WTC11 (cell line): ENCODE measurements around the gene OLFM4.

Experiments
- CREM ChIP-seq: sonication (generic); formaldehyde crosslinking; IDR thresholded peaks from 2 replicates; pipeline ENCODE4 v1.8.1; 2022; ENCODE audit warnings: mild to moderate bottlenecking, missing genetic modification reagents, moderate library complexity
- ESRRA ChIP-seq: sonication (generic); formaldehyde crosslinking; IDR thresholded peaks from 2 replicates; pipeline ENCODE4 v1.8.1; 2022; ENCODE audit warnings: mild to moderate bottlenecking, missing genetic modification reagents, borderline replicate concordance
- ETV6 ChIP-seq: sonication (generic); formaldehyde crosslinking; IDR thresholded peaks from 2 replicates; pipeline ENCODE4 v1.8.1; 2022; ENCODE audit warnings: mild to moderate bottlenecking, missing genetic modification reagents
- FOXJ3 ChIP-seq: sonication (generic); formaldehyde crosslinking; IDR thresholded peaks from 2 replicates; pipeline ENCODE4 v1.9.0; 2021; ENCODE audit warnings: missing genetic modification reagents, mild to moderate bottlenecking, borderline replicate concordance
- MYBL2 ChIP-seq: sonication (generic); formaldehyde crosslinking; IDR thresholded peaks from 2 replicates; pipeline ENCODE4 v1.8.1; 2023; ENCODE audit warnings: mild to moderate bottlenecking, moderate library complexity, missing genetic modification reagents
- SP1 ChIP-seq: sonication (generic); formaldehyde crosslinking; conservative IDR thresholded peaks from 2 replicates; pipeline ENCODE4 v1.8.1; 2022; ENCODE audit warnings: missing genetic modification reagents
- TF ChIP-seq, protein P1 (sequence below): fragments of 200-600 bp; IDR thresholded peaks from 2 replicates; pipeline ENCODE4 v1.8.0; 2022; ENCODE audit warnings: antibody characterized with exemption
- TF ChIP-seq, protein P2 (sequence below): sonication (generic); formaldehyde crosslinking; IDR thresholded peaks from 2 replicates; pipeline ENCODE4 v1.8.0; 2023; ENCODE audit warnings: mild to moderate bottlenecking, missing genetic modification reagents
- TF ChIP-seq, protein P3 (sequence below): sonication (generic); formaldehyde crosslinking; IDR thresholded peaks from 2 replicates; pipeline ENCODE4 v1.8.1; 2023; ENCODE audit warnings: mild to moderate bottlenecking, missing genetic modification reagents, borderline replicate concordance
- TF ChIP-seq, protein P4 (sequence below): sonication (generic); formaldehyde crosslinking; IDR thresholded peaks from 2 replicates; pipeline ENCODE4 v1.8.1; 2023; ENCODE audit warnings: mild to moderate bottlenecking, missing genetic modification reagents, moderate library complexity
- TF ChIP-seq, protein P5 (sequence below): sonication (generic); formaldehyde crosslinking; IDR thresholded peaks from 2 replicates; pipeline ENCODE4 v1.8.0; 2022; ENCODE audit warnings: mild to moderate bottlenecking, missing genetic modification reagents
- TF ChIP-seq, protein P6 (sequence below): sonication (generic); formaldehyde crosslinking; IDR thresholded peaks from 2 replicates; pipeline ENCODE4 v1.8.1; 2023; ENCODE audit warnings: mild to moderate bottlenecking, missing genetic modification reagents

DNA sequence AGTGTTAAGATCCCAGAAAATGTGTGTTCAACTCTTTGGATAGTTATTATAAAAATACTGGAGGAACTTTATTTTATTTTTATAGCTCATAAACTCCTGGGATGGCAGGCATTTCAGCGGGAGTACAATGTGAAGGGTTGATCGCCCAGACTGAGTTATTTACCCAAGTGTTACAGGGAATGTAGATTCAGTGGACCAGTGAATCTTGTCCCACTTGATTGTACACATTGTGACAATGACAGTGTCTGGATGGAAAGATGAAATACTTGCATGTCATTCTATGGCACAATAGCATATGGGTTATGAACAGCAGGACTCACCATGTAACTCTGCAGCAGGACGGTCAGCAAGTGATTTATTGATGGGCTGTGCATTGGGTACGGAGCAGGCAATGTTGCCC is 20.3 kb downstream of the OLFM4 start:
- TF ChIP-seq, protein P1, sequence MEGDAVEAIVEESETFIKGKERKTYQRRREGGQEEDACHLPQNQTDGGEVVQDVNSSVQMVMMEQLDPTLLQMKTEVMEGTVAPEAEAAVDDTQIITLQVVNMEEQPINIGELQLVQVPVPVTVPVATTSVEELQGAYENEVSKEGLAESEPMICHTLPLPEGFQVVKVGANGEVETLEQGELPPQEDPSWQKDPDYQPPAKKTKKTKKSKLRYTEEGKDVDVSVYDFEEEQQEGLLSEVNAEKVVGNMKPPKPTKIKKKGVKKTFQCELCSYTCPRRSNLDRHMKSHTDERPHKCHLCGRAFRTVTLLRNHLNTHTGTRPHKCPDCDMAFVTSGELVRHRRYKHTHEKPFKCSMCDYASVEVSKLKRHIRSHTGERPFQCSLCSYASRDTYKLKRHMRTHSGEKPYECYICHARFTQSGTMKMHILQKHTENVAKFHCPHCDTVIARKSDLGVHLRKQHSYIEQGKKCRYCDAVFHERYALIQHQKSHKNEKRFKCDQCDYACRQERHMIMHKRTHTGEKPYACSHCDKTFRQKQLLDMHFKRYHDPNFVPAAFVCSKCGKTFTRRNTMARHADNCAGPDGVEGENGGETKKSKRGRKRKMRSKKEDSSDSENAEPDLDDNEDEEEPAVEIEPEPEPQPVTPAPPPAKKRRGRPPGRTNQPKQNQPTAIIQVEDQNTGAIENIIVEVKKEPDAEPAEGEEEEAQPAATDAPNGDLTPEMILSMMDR = no peak
- TF ChIP-seq ESRRA = no peak
- TF ChIP-seq, protein P2, sequence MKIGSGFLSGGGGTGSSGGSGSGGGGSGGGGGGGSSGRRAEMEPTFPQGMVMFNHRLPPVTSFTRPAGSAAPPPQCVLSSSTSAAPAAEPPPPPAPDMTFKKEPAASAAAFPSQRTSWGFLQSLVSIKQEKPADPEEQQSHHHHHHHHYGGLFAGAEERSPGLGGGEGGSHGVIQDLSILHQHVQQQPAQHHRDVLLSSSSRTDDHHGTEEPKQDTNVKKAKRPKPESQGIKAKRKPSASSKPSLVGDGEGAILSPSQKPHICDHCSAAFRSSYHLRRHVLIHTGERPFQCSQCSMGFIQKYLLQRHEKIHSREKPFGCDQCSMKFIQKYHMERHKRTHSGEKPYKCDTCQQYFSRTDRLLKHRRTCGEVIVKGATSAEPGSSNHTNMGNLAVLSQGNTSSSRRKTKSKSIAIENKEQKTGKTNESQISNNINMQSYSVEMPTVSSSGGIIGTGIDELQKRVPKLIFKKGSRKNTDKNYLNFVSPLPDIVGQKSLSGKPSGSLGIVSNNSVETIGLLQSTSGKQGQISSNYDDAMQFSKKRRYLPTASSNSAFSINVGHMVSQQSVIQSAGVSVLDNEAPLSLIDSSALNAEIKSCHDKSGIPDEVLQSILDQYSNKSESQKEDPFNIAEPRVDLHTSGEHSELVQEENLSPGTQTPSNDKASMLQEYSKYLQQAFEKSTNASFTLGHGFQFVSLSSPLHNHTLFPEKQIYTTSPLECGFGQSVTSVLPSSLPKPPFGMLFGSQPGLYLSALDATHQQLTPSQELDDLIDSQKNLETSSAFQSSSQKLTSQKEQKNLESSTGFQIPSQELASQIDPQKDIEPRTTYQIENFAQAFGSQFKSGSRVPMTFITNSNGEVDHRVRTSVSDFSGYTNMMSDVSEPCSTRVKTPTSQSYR (CRISPR knock-in tag) = no peak
- TF ChIP-seq, protein P3, sequence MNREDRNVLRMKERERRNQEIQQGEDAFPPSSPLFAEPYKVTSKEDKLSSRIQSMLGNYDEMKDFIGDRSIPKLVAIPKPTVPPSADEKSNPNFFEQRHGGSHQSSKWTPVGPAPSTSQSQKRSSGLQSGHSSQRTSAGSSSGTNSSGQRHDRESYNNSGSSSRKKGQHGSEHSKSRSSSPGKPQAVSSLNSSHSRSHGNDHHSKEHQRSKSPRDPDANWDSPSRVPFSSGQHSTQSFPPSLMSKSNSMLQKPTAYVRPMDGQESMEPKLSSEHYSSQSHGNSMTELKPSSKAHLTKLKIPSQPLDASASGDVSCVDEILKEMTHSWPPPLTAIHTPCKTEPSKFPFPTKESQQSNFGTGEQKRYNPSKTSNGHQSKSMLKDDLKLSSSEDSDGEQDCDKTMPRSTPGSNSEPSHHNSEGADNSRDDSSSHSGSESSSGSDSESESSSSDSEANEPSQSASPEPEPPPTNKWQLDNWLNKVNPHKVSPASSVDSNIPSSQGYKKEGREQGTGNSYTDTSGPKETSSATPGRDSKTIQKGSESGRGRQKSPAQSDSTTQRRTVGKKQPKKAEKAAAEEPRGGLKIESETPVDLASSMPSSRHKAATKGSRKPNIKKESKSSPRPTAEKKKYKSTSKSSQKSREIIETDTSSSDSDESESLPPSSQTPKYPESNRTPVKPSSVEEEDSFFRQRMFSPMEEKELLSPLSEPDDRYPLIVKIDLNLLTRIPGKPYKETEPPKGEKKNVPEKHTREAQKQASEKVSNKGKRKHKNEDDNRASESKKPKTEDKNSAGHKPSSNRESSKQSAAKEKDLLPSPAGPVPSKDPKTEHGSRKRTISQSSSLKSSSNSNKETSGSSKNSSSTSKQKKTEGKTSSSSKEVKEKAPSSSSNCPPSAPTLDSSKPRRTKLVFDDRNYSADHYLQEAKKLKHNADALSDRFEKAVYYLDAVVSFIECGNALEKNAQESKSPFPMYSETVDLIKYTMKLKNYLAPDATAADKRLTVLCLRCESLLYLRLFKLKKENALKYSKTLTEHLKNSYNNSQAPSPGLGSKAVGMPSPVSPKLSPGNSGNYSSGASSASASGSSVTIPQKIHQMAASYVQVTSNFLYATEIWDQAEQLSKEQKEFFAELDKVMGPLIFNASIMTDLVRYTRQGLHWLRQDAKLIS (CRISPR knock-in tag) = no peak
- TF ChIP-seq, protein P4, sequence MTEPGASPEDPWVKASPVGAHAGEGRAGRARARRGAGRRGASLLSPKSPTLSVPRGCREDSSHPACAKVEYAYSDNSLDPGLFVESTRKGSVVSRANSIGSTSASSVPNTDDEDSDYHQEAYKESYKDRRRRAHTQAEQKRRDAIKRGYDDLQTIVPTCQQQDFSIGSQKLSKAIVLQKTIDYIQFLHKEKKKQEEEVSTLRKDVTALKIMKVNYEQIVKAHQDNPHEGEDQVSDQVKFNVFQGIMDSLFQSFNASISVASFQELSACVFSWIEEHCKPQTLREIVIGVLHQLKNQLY (CRISPR knock-in tag) = no peak
- TF ChIP-seq CREM = no peak
- TF ChIP-seq, protein P5, sequence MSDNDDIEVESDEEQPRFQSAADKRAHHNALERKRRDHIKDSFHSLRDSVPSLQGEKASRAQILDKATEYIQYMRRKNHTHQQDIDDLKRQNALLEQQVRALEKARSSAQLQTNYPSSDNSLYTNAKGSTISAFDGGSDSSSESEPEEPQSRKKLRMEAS (CRISPR knock-in tag) = no peak
- no peak for TF ChIP-seq MYBL2
- no peak for TF ChIP-seq ETV6 (CRISPR knock-in tag)
- TF ChIP-seq, protein P6, sequence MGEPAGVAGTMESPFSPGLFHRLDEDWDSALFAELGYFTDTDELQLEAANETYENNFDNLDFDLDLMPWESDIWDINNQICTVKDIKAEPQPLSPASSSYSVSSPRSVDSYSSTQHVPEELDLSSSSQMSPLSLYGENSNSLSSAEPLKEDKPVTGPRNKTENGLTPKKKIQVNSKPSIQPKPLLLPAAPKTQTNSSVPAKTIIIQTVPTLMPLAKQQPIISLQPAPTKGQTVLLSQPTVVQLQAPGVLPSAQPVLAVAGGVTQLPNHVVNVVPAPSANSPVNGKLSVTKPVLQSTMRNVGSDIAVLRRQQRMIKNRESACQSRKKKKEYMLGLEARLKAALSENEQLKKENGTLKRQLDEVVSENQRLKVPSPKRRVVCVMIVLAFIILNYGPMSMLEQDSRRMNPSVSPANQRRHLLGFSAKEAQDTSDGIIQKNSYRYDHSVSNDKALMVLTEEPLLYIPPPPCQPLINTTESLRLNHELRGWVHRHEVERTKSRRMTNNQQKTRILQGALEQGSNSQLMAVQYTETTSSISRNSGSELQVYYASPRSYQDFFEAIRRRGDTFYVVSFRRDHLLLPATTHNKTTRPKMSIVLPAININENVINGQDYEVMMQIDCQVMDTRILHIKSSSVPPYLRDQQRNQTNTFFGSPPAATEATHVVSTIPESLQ = no peak
- no peak for TF ChIP-seq FOXJ3 (CRISPR knock-in tag)
- no peak for TF ChIP-seq SP1 (CRISPR knock-in tag)
